IMR-90 (cell line): Measurements from ENCODE around the gene KRT39.

Experiments
- POLR2A ChIP-seq: IDR thresholded peaks from 2 replicates; pipeline ENCODE4 v1.6.1; 2012; ENCODE audit warnings: mild to moderate bottlenecking, low read depth, low read length
- SMC3 ChIP-seq: fragments of 150-350 bp; IDR thresholded peaks from 2 replicates; pipeline ENCODE4 v1.6.1; 2016; ENCODE audit warnings: low read depth, mild to moderate bottlenecking, antibody characterized with exemption, low read length, moderate library complexity
- TF ChIP-seq, protein P1 (sequence below): conservative IDR thresholded peaks from 2 replicates; pipeline ENCODE4 v1.5.1; 2012; ENCODE audit warnings: mild to moderate bottlenecking, low read depth, low read length, improper control_type of control experiment

DNA sequence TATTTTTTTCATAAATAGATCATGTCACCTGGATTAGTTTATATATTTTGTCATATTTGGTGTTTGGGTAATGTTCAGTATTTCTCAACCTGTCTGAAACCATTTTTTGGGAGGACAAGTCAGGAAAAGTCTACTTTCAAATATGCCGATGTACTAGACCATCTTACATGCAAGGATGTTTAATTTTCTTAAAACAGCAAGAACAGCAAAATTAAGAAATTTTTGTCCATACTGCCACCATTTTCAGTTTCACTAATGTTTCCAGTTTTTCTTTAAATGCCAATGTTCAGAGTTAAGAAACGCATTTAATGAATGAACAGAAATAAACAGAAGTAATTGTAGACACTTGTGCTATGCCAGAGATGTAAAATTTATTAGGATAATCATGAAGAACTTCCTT, 26.3 kb upstream of the KRT39 start:
- TF ChIP-seq, protein P1, sequence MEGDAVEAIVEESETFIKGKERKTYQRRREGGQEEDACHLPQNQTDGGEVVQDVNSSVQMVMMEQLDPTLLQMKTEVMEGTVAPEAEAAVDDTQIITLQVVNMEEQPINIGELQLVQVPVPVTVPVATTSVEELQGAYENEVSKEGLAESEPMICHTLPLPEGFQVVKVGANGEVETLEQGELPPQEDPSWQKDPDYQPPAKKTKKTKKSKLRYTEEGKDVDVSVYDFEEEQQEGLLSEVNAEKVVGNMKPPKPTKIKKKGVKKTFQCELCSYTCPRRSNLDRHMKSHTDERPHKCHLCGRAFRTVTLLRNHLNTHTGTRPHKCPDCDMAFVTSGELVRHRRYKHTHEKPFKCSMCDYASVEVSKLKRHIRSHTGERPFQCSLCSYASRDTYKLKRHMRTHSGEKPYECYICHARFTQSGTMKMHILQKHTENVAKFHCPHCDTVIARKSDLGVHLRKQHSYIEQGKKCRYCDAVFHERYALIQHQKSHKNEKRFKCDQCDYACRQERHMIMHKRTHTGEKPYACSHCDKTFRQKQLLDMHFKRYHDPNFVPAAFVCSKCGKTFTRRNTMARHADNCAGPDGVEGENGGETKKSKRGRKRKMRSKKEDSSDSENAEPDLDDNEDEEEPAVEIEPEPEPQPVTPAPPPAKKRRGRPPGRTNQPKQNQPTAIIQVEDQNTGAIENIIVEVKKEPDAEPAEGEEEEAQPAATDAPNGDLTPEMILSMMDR, result no peak
- TF ChIP-seq POLR2A, result no peak
- TF ChIP-seq SMC3, result no peak
